Measurements from ENCODE around the gene TFAP2C. TPM values are rescaled to one million over a fixed set of nuclear protein-coding genes. Genes with fewer than 3 reads are reported as not detected.

TFAP2C gene
- total RNA-seq, 1 experiment from 2014 or later, result 37.6 TPM

- ATAC-seq (no peak), DNase-seq (no peak)
- ChIA-PET CTCF (interaction anchor here (0.6 kb wide), 1 partner anchor 319 kb away, joined by 3 read pairs; no protein-coding TSS in a partner anchor), POLR2A (ENCODE audit: unreplicated experiment) (no interaction called here)
- no peaks in the 10 kb centered on the region for H3K27me3 ChIP-seq (ENCODE audit: low read length)
- peaks cover 25% of the 10 kb centered on the region for H3K79me2 ChIP-seq (ENCODE audit: low read length)
- H3K4me2 ChIP-seq (ENCODE audit: low read length), result no peak overlapping the region
- no peaks in the 10 kb centered on the region for H3F3A ChIP-seq (ENCODE audit: low read length, unreplicated experiment)
- intact Hi-C loops (cut with micrococcal nuclease), result no loop called here
- BruUV-seq (replicated peaks), result no TSS peak
- H3K9ac ChIP-seq (ENCODE audit: low read length), result no peak overlapping the region
- H4K20me1 ChIP-seq (ENCODE audit: low read length), result 0 out of 2 replicates have a peak, but pooled peaks cover 1% of the 10 kb centered on the region
- H3K27ac ChIP-seq (ENCODE audit: low read length), result no peak overlapping the region
- TF ChIP-seq EZH2phosphoT487 (IDR thresholded peaks at IDR 0.05; ENCODE audit: borderline replicate concordance, low read length) (no peak), EZH2 (IDR thresholded peaks at IDR 0.05; ENCODE audit: low read length, unreplicated experiment) (no peak), CTCF (conservative IDR thresholded peaks at IDR 0.05; ENCODE audit: low read depth, low read length) (peak; percentile 64)
- no peaks in the 10 kb centered on the region for H3K9me3 ChIP-seq (ENCODE audit: low read length)
- H3K4me3 ChIP-seq (ENCODE audit: low read length), result no peak overlapping the region
- peaks cover 4% of the 10 kb centered on the region; the same call in 1 of the 2 replicates for H3K4me1 ChIP-seq (ENCODE audit: insufficient read depth, low read length)
- H2AFZ ChIP-seq (ENCODE audit: low read length), result no peak overlapping the region
- peaks cover 2% of the 10 kb centered on the region for H3K36me3 ChIP-seq (ENCODE audit: low read depth, low read length)
- H3K9me2 ChIP-seq (replicated peaks; ENCODE audit: low read length), result no peaks in the 10 kb centered on the region
Observed at GRCh38 chr20:56626367-56627121, 2.6 kb upstream of the TFAP2C start.

DNA sequence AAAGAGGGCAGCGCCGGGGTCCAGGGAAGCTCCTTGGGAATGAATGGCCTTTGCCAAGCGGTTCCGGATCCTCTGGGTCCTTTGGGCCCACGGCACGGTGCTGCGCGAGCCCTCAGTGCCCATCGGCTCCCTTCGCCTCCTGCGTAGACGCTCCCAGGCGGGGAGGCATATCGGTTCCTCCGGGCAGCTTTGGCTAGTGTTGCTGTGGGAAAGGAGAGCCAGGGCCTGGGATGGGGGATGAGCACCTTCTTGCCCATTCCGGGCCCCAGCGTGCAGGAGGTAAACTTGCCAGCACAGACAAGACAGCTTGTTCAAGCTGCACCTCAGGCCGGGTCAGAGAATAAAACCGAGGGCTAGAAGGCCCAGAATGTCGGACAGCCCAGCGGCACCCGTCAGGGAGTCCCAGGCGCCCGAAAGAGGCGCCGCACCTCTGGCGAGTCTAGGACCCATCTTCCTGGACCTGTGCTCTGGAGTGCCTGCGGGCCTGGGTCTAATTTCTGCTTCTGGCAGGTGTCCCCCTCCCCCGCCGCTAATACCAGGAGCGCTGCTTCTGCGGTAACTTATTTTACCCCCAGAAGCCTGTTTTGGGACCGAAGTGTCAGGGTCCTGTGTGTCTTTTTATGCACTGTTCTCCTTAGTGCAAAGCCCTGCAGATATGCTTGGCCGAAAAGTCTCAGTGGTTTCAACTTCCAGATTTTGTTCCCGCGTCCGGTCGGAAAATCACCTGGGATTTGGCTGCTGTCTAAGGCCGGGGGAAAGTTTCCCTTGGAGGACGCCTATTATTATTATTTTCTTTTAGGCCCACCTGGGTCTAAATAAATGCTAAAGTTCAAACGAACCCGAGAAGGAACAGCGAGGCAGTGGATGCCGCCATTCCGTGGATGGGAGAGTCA is 1.7 kb upstream of the TFAP2C start:
- ChIA-PET POLR2A (ENCODE audit: unreplicated experiment) (no interaction called here), CTCF (interaction anchor here (0.6 to 1.0 kb wide), 2 partner anchors 39 to 318 kb away, joined by 3 read pairs; no protein-coding TSS in a partner anchor)
- Histone ChIP-seq H4K20me1 (ENCODE audit: low read length) (peaks cover 9% of the 10 kb centered on the region; the same call in 1 of the 2 replicates), H3K9ac (ENCODE audit: low read length) (no peak overlapping the region), H3K4me3 (ENCODE audit: low read length) (peak overlapping the region; percentile 84; the same call in 1 of the 2 replicates), H3K27ac (ENCODE audit: low read length) (no peak overlapping the region), H3F3A (ENCODE audit: low read length, unreplicated experiment) (no peaks in the 10 kb centered on the region), H2AFZ (ENCODE audit: low read length) (no peak overlapping the region), H3K27me3 (ENCODE audit: low read length) (no peaks in the 10 kb centered on the region), H3K36me3 (ENCODE audit: low read depth, low read length) (peaks cover 9% of the 10 kb centered on the region), H3K4me1 (ENCODE audit: insufficient read depth, low read length) (peaks cover 6% of the 10 kb centered on the region; the same call in 1 of the 2 replicates), H3K9me2 (replicated peaks; ENCODE audit: low read length) (no peaks in the 10 kb centered on the region), H3K79me2 (ENCODE audit: low read length) (peaks cover 33% of the 10 kb centered on the region), H3K4me2 (ENCODE audit: low read length) (peak overlapping the region; percentile 84), H3K9me3 (ENCODE audit: low read length) (no peaks in the 10 kb centered on the region)
- intact Hi-C loops (cut with micrococcal nuclease), result loop anchor here (2.0 kb wide), 1 partner anchor 73 kb away; no protein-coding TSS in a partner anchor
- ATAC-seq (no peak), DNase-seq (no peak)
- no TSS peak for BruUV-seq (replicated peaks)
- no peak for TF ChIP-seq CTCF (conservative IDR thresholded peaks at IDR 0.05; ENCODE audit: low read depth, low read length)
- TF ChIP-seq EZH2 (IDR thresholded peaks at IDR 0.05; ENCODE audit: low read length, unreplicated experiment), result no peak
- no peak for TF ChIP-seq EZH2phosphoT487 (IDR thresholded peaks at IDR 0.05; ENCODE audit: borderline replicate concordance, low read length)

Data from PC-3 (cell line).